GM12864 (cell line): ENCODE measurements around the gene CENPF.
"Not testable (repeated sequence)": the region's sequence is repeated elsewhere in the genome, so short reads cannot be mapped to it uniquely, and the experiment has no call there.

ENCODE experiments used
- DNase-seq: peaks from one replicate; pipeline ENCODE4 v3.0.0-alpha.2; 2011; ENCODE audit warnings: low read depth
- H3K4me3 ChIP-seq: 2 replicates; pipeline ENCODE4 v1.5.1; 2011; ENCODE audit warnings: mild to moderate bottlenecking, low read depth, low read length, control low read depth
- TF ChIP-seq, protein P1 (sequence below): IDR thresholded peaks from 2 replicates; pipeline ENCODE4 v1.5.1; 2011; ENCODE audit warnings: low read depth, mild to moderate bottlenecking, moderate library complexity, low read length, control low read depth, inconsistent platforms; ENCODE audit errors: missing control alignments

Gene CENPF

DNA sequence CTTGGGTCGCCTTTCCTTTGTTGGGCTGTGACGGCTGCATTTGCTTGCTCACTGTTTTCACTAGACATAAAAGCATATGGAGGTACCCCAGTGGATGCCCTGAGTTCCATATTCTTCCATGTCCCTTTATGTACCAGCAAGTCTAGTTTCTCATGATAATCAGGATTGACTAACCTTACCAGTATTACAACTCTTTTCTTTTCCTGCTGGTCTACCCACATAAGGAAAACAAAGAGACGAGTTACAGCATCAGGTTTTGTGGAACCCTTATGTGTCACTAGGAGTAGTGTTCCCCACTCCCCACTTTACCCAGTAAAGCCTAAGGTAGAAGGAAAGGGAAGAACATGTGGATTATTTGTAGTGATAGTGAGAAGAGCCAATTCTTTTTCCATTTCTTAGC lies 16.4 kb upstream of the CENPF start:
- TF ChIP-seq, protein P1, sequence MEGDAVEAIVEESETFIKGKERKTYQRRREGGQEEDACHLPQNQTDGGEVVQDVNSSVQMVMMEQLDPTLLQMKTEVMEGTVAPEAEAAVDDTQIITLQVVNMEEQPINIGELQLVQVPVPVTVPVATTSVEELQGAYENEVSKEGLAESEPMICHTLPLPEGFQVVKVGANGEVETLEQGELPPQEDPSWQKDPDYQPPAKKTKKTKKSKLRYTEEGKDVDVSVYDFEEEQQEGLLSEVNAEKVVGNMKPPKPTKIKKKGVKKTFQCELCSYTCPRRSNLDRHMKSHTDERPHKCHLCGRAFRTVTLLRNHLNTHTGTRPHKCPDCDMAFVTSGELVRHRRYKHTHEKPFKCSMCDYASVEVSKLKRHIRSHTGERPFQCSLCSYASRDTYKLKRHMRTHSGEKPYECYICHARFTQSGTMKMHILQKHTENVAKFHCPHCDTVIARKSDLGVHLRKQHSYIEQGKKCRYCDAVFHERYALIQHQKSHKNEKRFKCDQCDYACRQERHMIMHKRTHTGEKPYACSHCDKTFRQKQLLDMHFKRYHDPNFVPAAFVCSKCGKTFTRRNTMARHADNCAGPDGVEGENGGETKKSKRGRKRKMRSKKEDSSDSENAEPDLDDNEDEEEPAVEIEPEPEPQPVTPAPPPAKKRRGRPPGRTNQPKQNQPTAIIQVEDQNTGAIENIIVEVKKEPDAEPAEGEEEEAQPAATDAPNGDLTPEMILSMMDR, result no peak
- H3K4me3 ChIP-seq, result no peak overlapping the region
- no peak for DNase-seq

DNA sequence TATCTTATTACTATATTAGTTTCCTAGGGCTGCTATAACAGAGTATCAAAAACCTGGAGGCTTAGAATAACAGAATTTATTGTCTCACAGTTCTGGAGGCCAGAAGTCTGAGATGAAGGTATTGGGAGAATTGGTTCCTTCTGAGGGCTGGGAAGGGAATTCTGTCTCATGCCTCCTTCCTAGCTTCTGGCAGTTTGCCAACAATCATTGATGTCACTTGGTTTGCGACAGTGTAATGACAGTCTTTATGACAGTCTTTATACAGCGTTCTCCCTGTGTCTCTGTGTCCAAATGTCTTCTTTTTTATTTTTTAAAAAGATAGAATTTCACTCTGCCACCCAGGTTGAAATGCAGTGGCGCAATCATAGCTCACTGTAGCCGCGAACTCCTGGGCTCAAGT lies 15.8 kb upstream of the CENPF start:
- TF ChIP-seq, protein P1, result no peak
- no peak for DNase-seq
- H3K4me3 ChIP-seq, result no peak overlapping the region

DNA sequence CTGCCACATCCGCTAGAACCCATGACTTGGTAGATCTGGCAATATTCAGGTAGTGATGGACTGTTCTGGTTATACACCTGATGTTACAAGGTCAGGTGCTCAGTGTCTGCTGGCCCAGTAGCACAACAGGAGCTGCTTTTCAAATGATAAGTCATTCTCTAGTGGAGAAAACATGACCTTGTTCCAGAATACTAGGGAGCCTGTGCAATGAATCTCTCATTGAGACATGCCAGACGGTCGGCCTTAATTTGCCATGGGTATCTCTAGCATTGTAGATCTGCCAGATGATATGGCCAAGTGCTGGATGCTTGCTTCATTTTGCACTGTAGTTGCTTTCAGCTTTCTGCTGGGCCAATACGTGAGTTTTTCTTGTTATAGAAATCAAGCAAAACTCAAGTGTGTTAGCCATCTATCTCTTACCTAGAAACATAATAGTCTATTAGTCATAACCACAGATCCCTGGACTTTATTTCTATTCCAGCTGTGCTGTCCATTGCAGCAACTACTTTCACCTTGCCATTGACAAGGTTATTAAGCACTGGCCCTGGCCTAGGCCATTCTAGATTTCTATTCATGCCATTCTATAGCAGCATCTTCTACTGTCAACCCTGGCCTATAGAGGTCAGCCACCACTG lies 13.9 kb upstream of the CENPF start:
- TF ChIP-seq, protein P1, result no peak
- H3K4me3 ChIP-seq, result no peak overlapping the region
- DNase-seq, result no peak

DNA sequence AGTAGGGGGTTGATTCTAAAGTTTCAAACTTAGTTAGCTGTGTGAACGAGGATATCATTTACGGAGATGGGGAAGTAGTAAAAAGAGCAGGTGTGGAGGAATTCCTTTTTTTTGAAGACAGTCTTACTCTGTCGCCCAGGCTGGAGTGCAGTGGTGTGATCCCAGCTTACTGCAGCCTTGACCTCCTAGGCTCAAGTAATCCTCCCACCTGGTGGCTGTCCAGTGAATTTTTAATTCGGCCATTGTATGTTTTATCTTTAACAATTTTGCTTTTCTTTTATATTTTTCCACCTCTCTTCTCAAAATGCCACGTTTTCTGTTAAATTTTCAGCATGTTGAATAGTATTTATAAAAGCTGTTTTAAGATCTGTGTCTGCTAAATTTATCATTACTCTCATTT lies 12.3 kb upstream of the CENPF start:
- H3K4me3 ChIP-seq, result no peak overlapping the region
- TF ChIP-seq, protein P1, result no peak
- DNase-seq, result no peak

DNA sequence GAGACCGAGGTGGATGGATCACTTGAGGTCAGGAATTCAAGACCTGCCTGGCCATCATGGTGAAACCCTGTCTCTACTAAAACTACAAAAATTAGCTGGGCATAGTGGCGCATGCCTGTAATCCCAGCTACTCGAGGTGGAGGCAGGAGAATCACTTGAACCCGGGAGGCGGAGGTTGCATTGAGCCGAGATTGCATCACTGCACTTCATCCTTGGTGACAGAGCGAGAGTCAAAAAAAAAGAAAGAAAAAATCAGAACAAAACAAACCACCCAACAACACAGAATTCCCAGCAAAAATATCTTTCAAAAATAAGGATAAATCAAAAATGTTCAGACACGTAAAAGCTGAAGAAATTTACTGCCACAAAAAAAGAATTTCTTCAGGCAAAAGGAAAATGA lies 11.1 kb upstream of the CENPF start:
- H3K4me3 ChIP-seq, DNase-seq: not testable (repeated sequence)

DNA sequence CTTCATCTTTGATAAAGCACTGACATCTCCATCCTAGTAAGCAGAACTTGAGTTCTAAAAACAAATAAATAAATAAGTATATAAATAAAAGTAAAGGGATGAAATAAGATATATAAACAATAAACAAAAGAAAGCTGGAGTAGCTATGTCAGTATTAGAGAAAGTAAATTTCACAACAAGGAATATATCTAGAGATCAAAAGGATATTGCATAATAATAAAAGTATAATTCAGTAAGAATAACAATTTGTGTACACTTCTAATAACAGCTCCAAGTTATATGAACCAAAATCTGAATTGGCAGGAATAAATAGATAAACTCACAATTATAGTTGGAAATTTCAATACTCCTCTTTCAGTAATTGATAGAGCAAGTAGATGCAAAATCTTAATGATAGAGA lies 9.8 kb upstream of the CENPF start:
- TF ChIP-seq, protein P1, result no peak
- DNase-seq, result no peak

DNA sequence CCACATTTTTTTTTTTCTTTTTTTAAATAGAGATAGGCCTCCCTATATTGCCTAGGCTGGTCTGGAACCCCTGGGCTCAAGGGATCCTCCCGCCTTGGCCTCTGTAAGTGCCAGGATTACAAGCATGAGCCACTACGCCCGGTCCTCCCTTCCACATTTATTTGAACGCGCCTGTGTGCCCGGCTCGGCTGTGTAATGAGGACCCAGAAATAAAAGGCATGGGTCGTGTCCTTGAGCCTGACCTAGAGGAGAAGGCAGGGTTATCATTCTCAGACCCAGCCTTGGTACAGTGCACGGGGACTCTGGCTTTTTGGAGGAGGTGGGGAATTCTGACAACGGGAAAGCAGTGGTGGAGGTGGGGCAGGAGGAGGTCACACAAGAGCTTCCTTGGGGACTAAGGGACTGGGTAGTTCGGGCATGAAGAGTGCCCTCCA lies 841 bp downstream of the CENPF start:
- no peak for DNase-seq
- peak overlapping the region; percentile 78 for H3K4me3 ChIP-seq
- TF ChIP-seq, protein P1, result no peak

More for the DNA sequence above, 9.8 kb upstream of the CENPF start:
- H3K4me3 ChIP-seq, result no peak overlapping the region

DNA sequence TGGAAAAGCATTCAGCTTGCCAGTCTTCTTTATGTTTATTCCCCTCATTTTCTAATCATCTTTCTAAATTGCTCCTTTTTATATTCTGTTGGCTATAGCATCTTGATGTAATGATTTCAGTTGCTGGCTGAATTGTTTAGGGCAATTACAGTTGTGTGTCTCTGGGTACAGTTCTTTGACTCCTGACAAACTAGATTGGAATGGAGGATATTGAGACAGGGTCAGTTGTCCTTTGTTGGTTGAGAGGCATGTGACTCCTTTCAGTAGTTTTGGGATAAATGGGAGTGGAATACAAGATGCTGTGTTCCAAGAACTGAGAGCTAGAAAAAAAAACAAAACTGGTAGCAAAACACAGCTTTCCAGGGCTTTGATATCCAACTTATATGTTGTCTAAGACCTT lies 1.5 kb downstream of the CENPF start:
- no peak for DNase-seq
- H3K4me3 ChIP-seq, result peak overlapping the region; percentile 78
- TF ChIP-seq, protein P1, result no peak

DNA sequence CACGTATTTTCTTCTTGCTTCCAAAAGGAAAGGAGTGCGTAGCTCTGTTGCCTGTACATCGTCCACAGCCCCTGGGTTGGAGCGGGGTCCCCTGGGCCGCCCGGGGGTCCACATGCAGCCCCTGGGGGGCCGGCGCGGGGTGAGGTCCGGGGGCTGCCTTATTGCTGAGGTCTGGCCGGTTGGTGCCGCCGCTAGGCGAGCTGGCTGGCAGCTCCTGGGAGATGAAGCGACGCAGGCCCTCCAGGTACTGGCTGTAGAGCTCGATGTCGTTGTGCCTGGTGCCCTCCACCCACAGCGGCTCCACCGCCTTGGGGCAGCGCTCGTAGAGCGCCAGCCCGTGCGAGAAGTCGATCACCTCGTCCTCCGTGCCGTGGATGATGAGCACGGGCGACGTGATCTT lies 2.5 kb downstream of the CENPF start:
- H3K4me3 ChIP-seq, result not testable (repeated sequence)

DNA sequence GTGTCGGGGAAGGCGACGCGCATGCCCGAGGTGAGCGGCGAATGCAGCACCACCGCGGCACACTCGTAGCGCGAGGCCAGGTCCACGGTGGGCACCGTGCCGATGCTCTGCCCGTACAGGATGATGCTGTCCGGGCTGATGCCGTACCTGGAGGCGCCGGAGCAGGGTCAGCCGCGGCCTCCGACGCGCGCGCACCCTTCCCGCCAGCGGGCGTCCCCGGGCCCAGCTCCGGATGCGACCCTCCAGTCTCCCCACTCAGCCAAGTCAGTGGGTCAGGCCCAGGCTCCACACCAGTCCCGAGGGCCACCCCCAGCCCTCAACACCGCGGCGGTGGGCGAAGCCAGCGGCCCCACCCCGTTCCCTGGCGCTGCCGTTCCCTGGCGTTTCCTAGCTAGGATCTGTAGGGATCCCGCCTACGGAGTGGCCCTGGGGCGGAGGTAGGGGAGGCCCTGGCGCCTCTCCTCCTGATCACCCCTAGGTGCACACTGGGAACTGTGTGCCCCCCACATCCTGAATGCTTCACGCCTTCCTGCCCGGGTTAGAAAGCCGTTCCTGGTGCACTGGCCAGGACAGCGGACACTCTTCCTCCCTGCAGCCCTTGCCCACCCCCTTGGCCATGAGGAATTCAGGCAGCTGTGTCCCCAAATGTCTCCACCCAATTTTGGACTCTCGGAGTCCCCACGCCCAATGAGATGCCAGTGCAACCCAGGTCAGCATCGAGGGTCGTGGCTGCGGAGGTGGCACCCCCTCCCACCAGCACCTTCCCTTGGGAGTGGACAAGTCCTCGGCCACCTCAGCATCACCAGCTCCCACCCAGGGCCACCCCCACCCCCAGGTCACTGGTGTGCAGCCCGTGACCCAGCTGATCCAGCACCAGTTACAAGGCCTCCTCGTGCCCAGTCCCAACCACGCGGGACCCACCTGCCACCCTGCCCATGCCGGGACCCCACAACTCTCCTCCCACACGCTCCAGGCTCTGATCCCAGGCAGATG lies 3.2 kb downstream of the CENPF start:
- not testable (repeated sequence) for DNase-seq, H3K4me3 ChIP-seq

More for the DNA sequence above, 2.5 kb downstream of the CENPF start:
- DNase-seq, result not testable (repeated sequence)
